ENCODE data around the gene PPP2R5D. TPM values are rescaled to one million over a fixed set of nuclear protein-coding genes. Genes with fewer than 3 reads are reported as not detected.

The PPP2R5D gene
- total and polyA plus RNA-seq, 9 of the 15 experiments (the other 6 are each of a cell fraction or from before 2014, with no cell fraction given): 1.3 to 96.1 (median 38.4) TPM

DNA sequence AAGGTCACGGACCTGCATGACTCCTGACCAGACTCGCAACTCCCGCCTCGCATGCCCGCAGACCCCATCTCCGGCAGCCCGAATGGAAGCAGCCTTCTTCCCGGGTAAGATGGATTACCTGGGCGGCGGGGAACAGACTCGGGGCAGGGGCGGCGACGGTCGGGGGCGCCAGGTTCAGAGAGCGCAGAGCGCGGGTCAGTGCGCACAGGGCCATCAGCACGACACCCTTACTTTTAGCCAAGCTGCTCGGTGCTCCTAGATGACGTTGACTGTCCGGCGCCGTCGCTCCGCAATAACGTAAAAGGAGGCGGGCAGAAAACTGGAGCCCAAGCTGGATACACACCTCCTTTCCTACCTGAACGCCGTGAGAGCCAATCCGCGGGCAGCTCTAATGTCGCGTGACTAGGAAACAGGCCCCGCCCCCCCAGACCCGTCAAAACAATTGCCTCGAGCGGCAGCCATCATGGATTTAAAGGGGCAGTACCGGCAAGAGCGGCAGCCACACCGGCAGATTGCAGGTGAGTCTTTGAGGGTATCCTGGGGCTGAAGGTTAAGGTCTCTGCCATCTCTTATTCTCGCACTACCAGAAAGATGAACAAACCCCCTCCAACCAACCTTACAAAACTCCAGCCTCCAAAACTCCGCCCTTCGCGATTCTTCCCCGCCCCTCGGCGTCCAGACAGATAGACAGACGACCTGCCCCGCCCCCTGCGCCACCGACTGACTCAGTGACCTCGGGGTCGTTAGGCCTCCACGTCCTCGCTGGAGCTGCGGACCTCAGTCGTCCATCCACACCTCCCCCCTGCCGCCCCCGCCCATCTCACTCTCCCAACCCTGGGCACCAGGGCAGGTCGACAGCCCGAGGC, 75.0 kb downstream of the PPP2R5D start, which contains the start of the genes KLC4 and MRPL2 (continued):
- no peak for TF ChIP-seq CTCF (IDR thresholded peaks at IDR 0.05 in 2 of 3, conservative IDR thresholded peaks at IDR 0.05 in 1 of 3; ENCODE audit: insufficient read depth in 2 of 3, low read depth in 1 of 3, low read length in 3 of 3)
- peak; percentile 88 for TF ChIP-seq CHD2 (IDR thresholded peaks at IDR 0.05; ENCODE audit: low read depth, low read length)
- TF ChIP-seq, protein P1, sequence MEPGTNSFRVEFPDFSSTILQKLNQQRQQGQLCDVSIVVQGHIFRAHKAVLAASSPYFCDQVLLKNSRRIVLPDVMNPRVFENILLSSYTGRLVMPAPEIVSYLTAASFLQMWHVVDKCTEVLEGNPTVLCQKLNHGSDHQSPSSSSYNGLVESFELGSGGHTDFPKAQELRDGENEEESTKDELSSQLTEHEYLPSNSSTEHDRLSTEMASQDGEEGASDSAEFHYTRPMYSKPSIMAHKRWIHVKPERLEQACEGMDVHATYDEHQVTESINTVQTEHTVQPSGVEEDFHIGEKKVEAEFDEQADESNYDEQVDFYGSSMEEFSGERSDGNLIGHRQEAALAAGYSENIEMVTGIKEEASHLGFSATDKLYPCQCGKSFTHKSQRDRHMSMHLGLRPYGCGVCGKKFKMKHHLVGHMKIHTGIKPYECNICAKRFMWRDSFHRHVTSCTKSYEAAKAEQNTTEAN (CRISPR knock-in tag; IDR thresholded peaks at IDR 0.05): no peak
- no peak for TF ChIP-seq IFI16 (CRISPR knock-in tag; IDR thresholded peaks at IDR 0.05)
- TF ChIP-seq ZNF3 (CRISPR knock-in tag; IDR thresholded peaks at IDR 0.05): peak; percentile 88; the same call in 1 of the 2 replicates
- TF ChIP-seq MEF2D (tag; conservative IDR thresholded peaks at IDR 0.05; ENCODE audit: low read depth): no peak
- TF ChIP-seq HMG20A (CRISPR knock-in tag; conservative IDR thresholded peaks at IDR 0.05): no peak
- peak; percentile 80 for TF ChIP-seq MBD2 (IDR thresholded peaks at IDR 0.05; ENCODE audit: borderline replicate concordance, low read depth)
- TF ChIP-seq FOXA3 (CRISPR knock-in tag; conservative IDR thresholded peaks at IDR 0.05 in 1 of 2, IDR thresholded peaks at IDR 0.05 in 1 of 2): peak in 1 of 2 experiments; percentile 51; a peak in 1 of 4 replicates
- TF ChIP-seq SP1 (CRISPR knock-in tag; IDR thresholded peaks at IDR 0.05): peak; percentile 91
- peak; percentile 14; the same call in 1 of the 2 replicates for TF ChIP-seq JUN (IDR thresholded peaks at IDR 0.05; ENCODE audit: borderline replicate concordance, low read depth, low read length)
- peak; percentile 32; the same call in 1 of the 2 replicates for TF ChIP-seq JUN (CRISPR knock-in tag; IDR thresholded peaks at IDR 0.05; ENCODE audit: borderline replicate concordance)
- TF ChIP-seq, protein P2, sequence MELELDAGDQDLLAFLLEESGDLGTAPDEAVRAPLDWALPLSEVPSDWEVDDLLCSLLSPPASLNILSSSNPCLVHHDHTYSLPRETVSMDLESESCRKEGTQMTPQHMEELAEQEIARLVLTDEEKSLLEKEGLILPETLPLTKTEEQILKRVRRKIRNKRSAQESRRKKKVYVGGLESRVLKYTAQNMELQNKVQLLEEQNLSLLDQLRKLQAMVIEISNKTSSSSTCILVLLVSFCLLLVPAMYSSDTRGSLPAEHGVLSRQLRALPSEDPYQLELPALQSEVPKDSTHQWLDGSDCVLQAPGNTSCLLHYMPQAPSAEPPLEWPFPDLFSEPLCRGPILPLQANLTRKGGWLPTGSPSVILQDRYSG (tag; conservative IDR thresholded peaks at IDR 0.05; ENCODE audit: low read depth): no peak
- no peak for TF ChIP-seq TAF9B (IDR thresholded peaks at IDR 0.05; ENCODE audit: partially characterized antibody)
- TF ChIP-seq ARID4B (CRISPR knock-in tag; IDR thresholded peaks at IDR 0.05): peak; percentile 88
- no peak for TF ChIP-seq POU5F1 (IDR thresholded peaks at IDR 0.05; ENCODE audit: borderline replicate concordance, low read depth, low read length, partially characterized antibody)
- no peak for TF ChIP-seq RBM17 (IDR thresholded peaks at IDR 0.05; ENCODE audit: borderline replicate concordance, low read depth, low read length)
- TF ChIP-seq HDGF (IDR thresholded peaks at IDR 0.05): no peak

Measured in K562 (cell line).